ENCODE data around the gene PRKN. TPM values are rescaled to one million over a fixed set of nuclear protein-coding genes. Genes with fewer than 3 reads are reported as not detected.

The PRKN gene
- total and polyA plus RNA-seq, 2 experiments from 2014 or later, result 1.2 to 2.3 TPM

DNA sequence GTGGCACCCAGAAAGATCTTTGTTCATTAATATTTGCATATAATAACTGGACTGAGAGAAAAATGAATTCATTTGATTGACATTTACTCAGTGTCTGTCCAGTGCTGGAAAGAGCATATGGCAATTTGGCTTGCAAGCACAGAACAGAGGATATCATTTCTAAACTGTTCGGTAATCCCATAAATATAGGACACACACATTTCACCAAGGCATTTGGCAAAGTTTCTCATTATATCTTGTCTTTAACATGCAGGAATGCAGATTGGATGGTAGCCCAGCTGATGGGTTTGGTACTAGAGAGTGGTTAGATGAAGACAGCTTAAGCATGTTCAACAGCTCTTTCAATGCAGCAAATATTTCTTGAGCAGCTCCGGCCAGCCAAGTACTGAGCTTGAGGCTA is 259.2 kb downstream of the PRKN start:
- Histone ChIP-seq H2AFZ (no peak overlapping the region), H4K20me1 (ENCODE audit: insufficient read depth) (no peaks in the 10 kb centered on the region), H3K4me1 (ENCODE audit: insufficient read depth) (no peaks in the 10 kb centered on the region), H3K9me2 (ENCODE audit: insufficient read depth) (no peaks in the 10 kb centered on the region), H3F3A (ENCODE audit: insufficient read depth) (no peaks in the 10 kb centered on the region), H3K9ac (no peak overlapping the region), H3K4me2 (ENCODE audit: unreplicated experiment) (no peak overlapping the region), H3K36me3 (ENCODE audit: low read depth) (no peaks in the 10 kb centered on the region), H3K9me3 (ENCODE audit: low read depth) (no peaks in the 10 kb centered on the region), H3K27ac (no peak overlapping the region), H3K4me3 (no peak overlapping the region), H3K27me3 (replicated peaks; ENCODE audit: insufficient read depth) (no peaks in the 10 kb centered on the region), H3K79me2 (ENCODE audit: insufficient read depth) (no peaks in the 10 kb centered on the region)
- in situ Hi-C loops (cut with MboI), result no loop called here
- TF ChIP-seq EZH2phosphoT487 (IDR thresholded peaks at IDR 0.05; ENCODE audit: insufficient read depth, low read depth), result no peak
- TF ChIP-seq EZH2 (IDR thresholded peaks at IDR 0.05; ENCODE audit: insufficient read depth, poor library complexity, severe bottlenecking), result no peak
- WGBS, 2 experiments (ENCODE audit: low coverage in 1 of 2, low lambda C conversion rate in 2 of 2, missing lambda C conversion rate in 2 of 2), result 46 to 58% methylated on average over 2 of the region's 2 CpGs
- peak; percentile 42 for DNase-seq

DNA sequence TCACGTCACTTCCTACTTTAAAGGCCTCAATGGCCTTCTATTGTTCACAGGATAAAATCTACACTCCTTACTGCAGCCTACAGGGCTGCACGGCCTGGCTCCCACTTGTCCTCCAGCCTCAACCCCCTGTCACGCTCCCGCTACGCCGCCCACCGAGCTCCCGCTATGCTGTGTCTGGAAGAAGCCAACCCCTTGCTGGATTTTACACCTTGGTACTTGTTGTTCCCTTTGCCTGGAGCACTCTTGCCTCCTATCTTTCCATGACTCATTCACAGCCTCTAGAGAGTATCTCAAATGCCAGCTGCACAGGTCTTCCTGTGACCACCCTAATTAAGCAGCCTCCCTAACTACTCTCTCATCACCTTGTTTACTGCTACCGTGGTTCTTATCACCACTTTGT is 259.9 kb downstream of the PRKN start:
- no peaks in the 10 kb centered on the region for H3K4me1 ChIP-seq (ENCODE audit: insufficient read depth)
- no peak overlapping the region for H3K9ac ChIP-seq
- WGBS, 2 experiments (ENCODE audit: low coverage in 1 of 2, low lambda C conversion rate in 2 of 2, missing lambda C conversion rate in 2 of 2), result 85 to 87% methylated on average over 9 of the region's 9 CpGs
- no peaks in the 10 kb centered on the region for H4K20me1 ChIP-seq (ENCODE audit: insufficient read depth)
- no peak overlapping the region for H3K27ac ChIP-seq
- H3K4me3 ChIP-seq, result no peak overlapping the region
- no peak overlapping the region for H2AFZ ChIP-seq
- no peaks in the 10 kb centered on the region for H3K36me3 ChIP-seq (ENCODE audit: low read depth)
- H3K9me3 ChIP-seq (ENCODE audit: low read depth), result no peaks in the 10 kb centered on the region
- in situ Hi-C loops (cut with MboI), result no loop called here
- no peaks in the 10 kb centered on the region for H3K9me2 ChIP-seq (ENCODE audit: insufficient read depth)
- DNase-seq, result no peak
- H3K79me2 ChIP-seq (ENCODE audit: insufficient read depth), result no peaks in the 10 kb centered on the region
- H3K4me2 ChIP-seq (ENCODE audit: unreplicated experiment), result no peak overlapping the region
- no peak for TF ChIP-seq EZH2phosphoT487 (IDR thresholded peaks at IDR 0.05; ENCODE audit: insufficient read depth, low read depth)
- no peak for TF ChIP-seq EZH2 (IDR thresholded peaks at IDR 0.05; ENCODE audit: insufficient read depth, poor library complexity, severe bottlenecking)
- H3K27me3 ChIP-seq (replicated peaks; ENCODE audit: insufficient read depth), result no peaks in the 10 kb centered on the region
- H3F3A ChIP-seq (ENCODE audit: insufficient read depth), result no peaks in the 10 kb centered on the region

DNA sequence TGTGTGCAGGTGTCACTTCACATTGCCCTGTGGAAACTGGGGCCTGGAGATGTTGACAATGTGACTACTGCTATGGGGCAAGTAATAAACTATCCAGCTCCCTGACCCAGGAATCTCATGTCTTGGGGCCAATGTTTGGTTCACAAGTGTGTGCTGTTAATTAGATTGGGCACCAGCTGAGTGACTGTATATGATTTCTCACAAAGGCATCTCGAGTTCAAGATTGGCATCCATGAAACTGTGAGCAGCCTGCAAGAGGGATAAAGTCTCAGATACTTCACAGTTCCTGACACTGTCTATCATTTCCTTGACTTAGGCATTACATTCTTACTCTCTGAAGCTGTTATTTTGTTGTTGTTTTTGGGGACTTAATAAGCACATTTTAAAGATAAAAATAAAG is 264.0 kb downstream of the PRKN start:
- Histone ChIP-seq H3F3A (ENCODE audit: insufficient read depth) (no peaks in the 10 kb centered on the region), H3K9me2 (ENCODE audit: insufficient read depth) (no peaks in the 10 kb centered on the region), H3K79me2 (ENCODE audit: insufficient read depth) (no peaks in the 10 kb centered on the region), H3K4me1 (ENCODE audit: insufficient read depth) (no peaks in the 10 kb centered on the region), H4K20me1 (ENCODE audit: insufficient read depth) (no peaks in the 10 kb centered on the region), H3K27ac (no peak overlapping the region), H2AFZ (no peak overlapping the region), H3K4me2 (ENCODE audit: unreplicated experiment) (no peak overlapping the region), H3K4me3 (no peak overlapping the region), H3K36me3 (ENCODE audit: low read depth) (no peaks in the 10 kb centered on the region), H3K27me3 (replicated peaks; ENCODE audit: insufficient read depth) (no peaks in the 10 kb centered on the region), H3K9ac (no peak overlapping the region), H3K9me3 (ENCODE audit: low read depth) (no peaks in the 10 kb centered on the region)
- WGBS, 2 experiments (ENCODE audit: low coverage in 1 of 2, low lambda C conversion rate in 2 of 2, missing lambda C conversion rate in 2 of 2), result 0 to 4% methylated on average over 1 of the region's 1 CpG
- TF ChIP-seq EZH2phosphoT487 (IDR thresholded peaks at IDR 0.05; ENCODE audit: insufficient read depth, low read depth) (no peak), EZH2 (IDR thresholded peaks at IDR 0.05; ENCODE audit: insufficient read depth, poor library complexity, severe bottlenecking) (no peak)
- DNase-seq, result no peak
- in situ Hi-C loops (cut with MboI), result no loop called here

DNA sequence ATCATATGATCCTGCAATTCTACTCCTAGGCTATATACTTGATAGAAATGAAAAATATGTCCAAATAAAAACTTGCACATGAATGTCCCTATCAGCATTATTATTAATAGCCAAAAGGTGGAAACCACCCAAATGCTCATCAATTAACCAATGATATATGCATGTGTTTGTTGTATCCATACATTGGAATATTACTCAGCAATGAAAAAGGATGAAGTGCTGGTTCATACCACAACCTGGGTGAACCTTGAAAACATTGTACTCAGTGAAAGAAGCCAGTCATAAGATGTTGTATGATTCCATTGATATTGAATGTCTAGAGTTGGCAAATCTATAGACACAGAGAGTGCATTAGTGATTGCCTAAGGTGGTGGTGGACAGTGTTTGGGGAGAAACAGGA is 267.6 kb downstream of the PRKN start:
- Histone ChIP-seq H2AFZ (no peak overlapping the region), H3K9me2 (ENCODE audit: insufficient read depth) (no peaks in the 10 kb centered on the region), H3K4me2 (ENCODE audit: unreplicated experiment) (no peak overlapping the region), H4K20me1 (ENCODE audit: insufficient read depth) (no peaks in the 10 kb centered on the region), H3K36me3 (ENCODE audit: low read depth) (no peaks in the 10 kb centered on the region), H3F3A (ENCODE audit: insufficient read depth) (no peaks in the 10 kb centered on the region), H3K9ac (no peak overlapping the region), H3K79me2 (ENCODE audit: insufficient read depth) (no peaks in the 10 kb centered on the region), H3K9me3 (ENCODE audit: low read depth) (no peaks in the 10 kb centered on the region), H3K27ac (no peak overlapping the region), H3K4me3 (no peak overlapping the region), H3K4me1 (ENCODE audit: insufficient read depth) (no peaks in the 10 kb centered on the region), H3K27me3 (replicated peaks; ENCODE audit: insufficient read depth) (no peaks in the 10 kb centered on the region)
- in situ Hi-C loops (cut with MboI), result no loop called here
- no peak for DNase-seq
- TF ChIP-seq EZH2phosphoT487 (IDR thresholded peaks at IDR 0.05; ENCODE audit: insufficient read depth, low read depth) (no peak), EZH2 (IDR thresholded peaks at IDR 0.05; ENCODE audit: insufficient read depth, poor library complexity, severe bottlenecking) (no peak)

DNA sequence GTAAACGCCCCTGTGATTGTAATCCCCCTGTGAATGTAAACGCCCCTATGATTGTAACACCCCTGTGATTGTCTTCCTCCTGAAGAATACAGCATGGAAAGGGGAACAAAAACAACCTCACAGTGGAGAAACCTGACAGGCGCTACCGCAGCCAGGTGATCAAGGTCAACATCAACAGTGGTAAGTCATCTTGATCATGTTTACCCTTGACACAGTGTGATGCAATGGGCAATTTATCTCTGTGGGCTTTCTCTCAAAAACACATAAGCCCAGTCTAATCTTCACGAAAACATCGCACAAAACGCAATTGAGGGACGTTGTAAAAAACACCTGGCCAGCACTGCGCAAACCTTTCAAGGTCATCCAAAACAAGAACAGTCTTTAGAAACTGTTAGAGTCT is 277.2 kb downstream of the PRKN start:
- Histone ChIP-seq H4K20me1 (ENCODE audit: insufficient read depth) (no peaks in the 10 kb centered on the region), H3K9me3 (ENCODE audit: low read depth) (no peaks in the 10 kb centered on the region), H3K27ac (no peak overlapping the region), H3K79me2 (ENCODE audit: insufficient read depth) (no peaks in the 10 kb centered on the region), H3K4me3 (no peak overlapping the region), H3K9ac (no peak overlapping the region), H3K9me2 (ENCODE audit: insufficient read depth) (no peaks in the 10 kb centered on the region), H3K27me3 (replicated peaks; ENCODE audit: insufficient read depth) (no peaks in the 10 kb centered on the region), H2AFZ (no peak overlapping the region), H3K4me2 (ENCODE audit: unreplicated experiment) (no peak overlapping the region), H3K4me1 (ENCODE audit: insufficient read depth) (no peaks in the 10 kb centered on the region), H3F3A (ENCODE audit: insufficient read depth) (no peaks in the 10 kb centered on the region), H3K36me3 (ENCODE audit: low read depth) (no peaks in the 10 kb centered on the region)
- in situ Hi-C loops (cut with MboI), result no loop called here
- WGBS, 2 experiments (ENCODE audit: low coverage in 1 of 2, low lambda C conversion rate in 2 of 2, missing lambda C conversion rate in 2 of 2), result 71 to 81% methylated on average over 9 of the region's 9 CpGs
- no peak for DNase-seq
- TF ChIP-seq EZH2phosphoT487 (IDR thresholded peaks at IDR 0.05; ENCODE audit: insufficient read depth, low read depth) (no peak), EZH2 (IDR thresholded peaks at IDR 0.05; ENCODE audit: insufficient read depth, poor library complexity, severe bottlenecking) (no peak)
